WTC11 (cell line): ENCODE data around the gene METTL25B.

Source experiments
- ZBTB21 ChIP-seq: sonication (generic); formaldehyde crosslinking; IDR thresholded peaks from 2 replicates; pipeline ENCODE4 v1.8.1; 2023; ENCODE audit warnings: mild to moderate bottlenecking, missing genetic modification reagents, borderline replicate concordance
- ZNF416 ChIP-seq: fragments of 250-450 bp; sonication (Bioruptor Pico); IDR thresholded peaks from 2 replicates; pipeline ENCODE4 v1.9.0; 2021; ENCODE audit warnings: mild to moderate bottlenecking, inconsistent platforms
- TF ChIP-seq, protein P1 (sequence below): sonication (generic); formaldehyde crosslinking; IDR thresholded peaks from 2 replicates; pipeline ENCODE4 v1.8.0; 2022; ENCODE audit warnings: missing genetic modification reagents
- TF ChIP-seq, protein P2 (sequence below): fragments of 200-600 bp; IDR thresholded peaks from 2 replicates; pipeline ENCODE4 v1.8.0; 2022; ENCODE audit warnings: antibody characterized with exemption
- TF ChIP-seq, protein P3 (sequence below): fragments of 250-450 bp; sonication (Bioruptor Pico); conservative IDR thresholded peaks from 2 replicates; pipeline ENCODE4 v1.9.0; 2021; ENCODE audit warnings: mild to moderate bottlenecking
- TF ChIP-seq, protein P4 (sequence below): sonication (generic); formaldehyde crosslinking; IDR thresholded peaks from 2 replicates; pipeline ENCODE4 v1.8.0; 2023; ENCODE audit warnings: mild to moderate bottlenecking, missing genetic modification reagents

DNA sequence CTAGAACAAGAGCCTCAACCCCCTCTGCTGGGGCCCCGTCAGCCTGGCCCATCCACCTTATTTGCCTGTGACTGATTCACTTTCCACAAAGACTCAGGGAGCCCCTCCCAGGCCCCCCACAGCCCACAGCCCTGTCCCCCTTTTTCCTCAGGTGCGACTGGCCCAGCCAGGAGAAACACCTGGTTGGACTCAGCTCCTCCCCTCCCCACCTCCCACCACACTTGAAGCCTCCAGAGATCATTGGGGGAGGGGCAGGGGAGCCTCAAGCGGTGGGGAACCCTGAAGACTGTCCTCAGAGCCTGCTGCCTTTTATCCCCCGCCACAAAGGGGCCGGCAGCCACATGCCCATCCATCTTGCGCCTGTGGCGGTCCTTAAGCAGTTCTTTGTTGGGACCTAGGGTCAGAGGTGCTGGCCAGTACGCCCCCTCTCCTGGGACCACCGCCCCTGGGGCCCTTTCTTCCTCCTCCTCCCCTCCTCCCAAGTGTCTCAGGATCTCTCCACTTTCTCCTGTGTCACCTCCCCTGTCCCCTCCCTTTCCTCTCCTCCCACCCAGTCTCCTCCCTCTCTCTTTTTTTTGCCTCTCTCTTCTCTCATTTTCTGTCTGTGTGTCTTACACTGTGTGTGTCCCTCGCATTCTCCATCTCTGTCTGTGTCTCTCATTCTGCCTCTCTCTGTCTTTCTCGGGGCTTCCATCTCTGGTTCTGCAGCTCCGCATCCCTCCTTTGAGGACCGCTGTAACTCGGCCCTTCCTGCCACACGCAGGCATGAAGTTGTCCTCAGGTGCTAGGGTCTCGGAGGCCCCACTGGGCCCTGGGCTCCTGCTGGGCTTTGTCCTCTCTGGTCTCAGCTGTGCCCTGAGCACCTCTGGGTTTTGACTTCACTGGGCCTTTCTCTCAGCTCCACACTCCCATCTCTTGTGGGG is 35.1 kb upstream of the METTL25B start:
- TF ChIP-seq, protein P1, sequence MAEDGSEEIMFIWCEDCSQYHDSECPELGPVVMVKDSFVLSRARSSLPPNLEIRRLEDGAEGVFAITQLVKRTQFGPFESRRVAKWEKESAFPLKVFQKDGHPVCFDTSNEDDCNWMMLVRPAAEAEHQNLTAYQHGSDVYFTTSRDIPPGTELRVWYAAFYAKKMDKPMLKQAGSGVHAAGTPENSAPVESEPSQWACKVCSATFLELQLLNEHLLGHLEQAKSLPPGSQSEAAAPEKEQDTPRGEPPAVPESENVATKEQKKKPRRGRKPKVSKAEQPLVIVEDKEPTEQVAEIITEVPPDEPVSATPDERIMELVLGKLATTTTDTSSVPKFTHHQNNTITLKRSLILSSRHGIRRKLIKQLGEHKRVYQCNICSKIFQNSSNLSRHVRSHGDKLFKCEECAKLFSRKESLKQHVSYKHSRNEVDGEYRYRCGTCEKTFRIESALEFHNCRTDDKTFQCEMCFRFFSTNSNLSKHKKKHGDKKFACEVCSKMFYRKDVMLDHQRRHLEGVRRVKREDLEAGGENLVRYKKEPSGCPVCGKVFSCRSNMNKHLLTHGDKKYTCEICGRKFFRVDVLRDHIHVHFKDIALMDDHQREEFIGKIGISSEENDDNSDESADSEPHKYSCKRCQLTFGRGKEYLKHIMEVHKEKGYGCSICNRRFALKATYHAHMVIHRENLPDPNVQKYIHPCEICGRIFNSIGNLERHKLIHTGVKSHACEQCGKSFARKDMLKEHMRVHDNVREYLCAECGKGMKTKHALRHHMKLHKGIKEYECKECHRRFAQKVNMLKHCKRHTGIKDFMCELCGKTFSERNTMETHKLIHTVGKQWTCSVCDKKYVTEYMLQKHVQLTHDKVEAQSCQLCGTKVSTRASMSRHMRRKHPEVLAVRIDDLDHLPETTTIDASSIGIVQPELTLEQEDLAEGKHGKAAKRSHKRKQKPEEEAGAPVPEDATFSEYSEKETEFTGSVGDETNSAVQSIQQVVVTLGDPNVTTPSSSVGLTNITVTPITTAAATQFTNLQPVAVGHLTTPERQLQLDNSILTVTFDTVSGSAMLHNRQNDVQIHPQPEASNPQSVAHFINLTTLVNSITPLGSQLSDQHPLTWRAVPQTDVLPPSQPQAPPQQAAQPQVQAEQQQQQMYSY (CRISPR knock-in tag), result no peak
- TF ChIP-seq ZBTB21 (CRISPR knock-in tag), result no peak
- TF ChIP-seq ZNF416 (CRISPR knock-in tag), result no peak
- TF ChIP-seq, protein P2, sequence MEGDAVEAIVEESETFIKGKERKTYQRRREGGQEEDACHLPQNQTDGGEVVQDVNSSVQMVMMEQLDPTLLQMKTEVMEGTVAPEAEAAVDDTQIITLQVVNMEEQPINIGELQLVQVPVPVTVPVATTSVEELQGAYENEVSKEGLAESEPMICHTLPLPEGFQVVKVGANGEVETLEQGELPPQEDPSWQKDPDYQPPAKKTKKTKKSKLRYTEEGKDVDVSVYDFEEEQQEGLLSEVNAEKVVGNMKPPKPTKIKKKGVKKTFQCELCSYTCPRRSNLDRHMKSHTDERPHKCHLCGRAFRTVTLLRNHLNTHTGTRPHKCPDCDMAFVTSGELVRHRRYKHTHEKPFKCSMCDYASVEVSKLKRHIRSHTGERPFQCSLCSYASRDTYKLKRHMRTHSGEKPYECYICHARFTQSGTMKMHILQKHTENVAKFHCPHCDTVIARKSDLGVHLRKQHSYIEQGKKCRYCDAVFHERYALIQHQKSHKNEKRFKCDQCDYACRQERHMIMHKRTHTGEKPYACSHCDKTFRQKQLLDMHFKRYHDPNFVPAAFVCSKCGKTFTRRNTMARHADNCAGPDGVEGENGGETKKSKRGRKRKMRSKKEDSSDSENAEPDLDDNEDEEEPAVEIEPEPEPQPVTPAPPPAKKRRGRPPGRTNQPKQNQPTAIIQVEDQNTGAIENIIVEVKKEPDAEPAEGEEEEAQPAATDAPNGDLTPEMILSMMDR, result no peak
- TF ChIP-seq, protein P3, sequence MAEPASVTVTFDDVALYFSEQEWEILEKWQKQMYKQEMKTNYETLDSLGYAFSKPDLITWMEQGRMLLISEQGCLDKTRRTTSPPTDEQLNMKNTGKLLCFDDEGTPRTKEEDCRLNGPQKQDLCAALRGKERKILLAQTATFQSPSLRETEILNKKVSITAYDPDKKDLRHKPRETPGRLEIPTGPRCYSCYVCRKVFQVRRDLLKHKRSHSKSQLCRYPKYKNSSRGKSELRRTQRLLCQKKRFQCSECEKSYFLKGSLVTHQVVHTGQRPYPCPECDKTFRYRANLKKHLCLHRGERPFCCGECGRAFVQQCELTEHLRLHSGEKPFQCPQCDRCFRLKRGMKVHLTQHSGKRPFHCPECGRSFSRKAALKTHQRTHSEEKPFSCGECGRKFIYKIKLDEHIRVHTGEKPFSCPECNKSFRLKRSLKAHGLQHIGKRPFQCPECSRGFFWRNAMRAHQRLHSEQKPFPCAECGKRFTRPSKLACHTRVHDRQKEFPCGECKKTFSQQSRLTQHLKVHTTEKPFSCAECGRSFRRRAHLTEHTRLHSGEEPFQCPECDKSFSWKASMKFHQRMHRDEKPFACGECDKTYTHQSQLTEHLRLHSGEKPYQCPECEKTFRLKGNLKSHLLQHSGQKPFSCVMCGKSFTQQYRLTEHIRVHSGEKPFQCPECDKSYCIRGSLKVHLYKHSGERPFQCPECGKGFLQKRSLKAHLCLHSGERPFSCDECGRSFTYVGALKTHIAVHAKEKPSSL, result no peak
- TF ChIP-seq, protein P4, sequence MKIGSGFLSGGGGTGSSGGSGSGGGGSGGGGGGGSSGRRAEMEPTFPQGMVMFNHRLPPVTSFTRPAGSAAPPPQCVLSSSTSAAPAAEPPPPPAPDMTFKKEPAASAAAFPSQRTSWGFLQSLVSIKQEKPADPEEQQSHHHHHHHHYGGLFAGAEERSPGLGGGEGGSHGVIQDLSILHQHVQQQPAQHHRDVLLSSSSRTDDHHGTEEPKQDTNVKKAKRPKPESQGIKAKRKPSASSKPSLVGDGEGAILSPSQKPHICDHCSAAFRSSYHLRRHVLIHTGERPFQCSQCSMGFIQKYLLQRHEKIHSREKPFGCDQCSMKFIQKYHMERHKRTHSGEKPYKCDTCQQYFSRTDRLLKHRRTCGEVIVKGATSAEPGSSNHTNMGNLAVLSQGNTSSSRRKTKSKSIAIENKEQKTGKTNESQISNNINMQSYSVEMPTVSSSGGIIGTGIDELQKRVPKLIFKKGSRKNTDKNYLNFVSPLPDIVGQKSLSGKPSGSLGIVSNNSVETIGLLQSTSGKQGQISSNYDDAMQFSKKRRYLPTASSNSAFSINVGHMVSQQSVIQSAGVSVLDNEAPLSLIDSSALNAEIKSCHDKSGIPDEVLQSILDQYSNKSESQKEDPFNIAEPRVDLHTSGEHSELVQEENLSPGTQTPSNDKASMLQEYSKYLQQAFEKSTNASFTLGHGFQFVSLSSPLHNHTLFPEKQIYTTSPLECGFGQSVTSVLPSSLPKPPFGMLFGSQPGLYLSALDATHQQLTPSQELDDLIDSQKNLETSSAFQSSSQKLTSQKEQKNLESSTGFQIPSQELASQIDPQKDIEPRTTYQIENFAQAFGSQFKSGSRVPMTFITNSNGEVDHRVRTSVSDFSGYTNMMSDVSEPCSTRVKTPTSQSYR (CRISPR knock-in tag), result peak; percentile 98
